Stimulated activated CD4-positive, alpha-beta T cell treated with anti-CD3 and anti-CD28 coated beads, Interleukin-1b, Interleukin-23, amount 100 ng/mL, for 4 hours (primary cell): ENCODE data around the gene ARHGEF10L.

ENCODE experiments used
- DNase-seq, 2 donors: peaks; one replicate each; pipeline ENCODE4 v3.0.0-alpha.2; 2020; ENCODE audit warnings: low read depth in 2 of 2

The ARHGEF10L gene

GRCh38 chr1:17674726-17675500 lies 135.4 kb downstream of the ARHGEF10L start:
- DNase-seq = no peak

GRCh38 chr1:17675744-17676143 lies 136.2 kb downstream of the ARHGEF10L start:
- DNase-seq = no peak

GRCh38 chr1:17676387-17677060 lies 137.0 kb downstream of the ARHGEF10L start:
- no peak for DNase-seq

GRCh38 chr1:17678011-17678410 lies 138.5 kb downstream of the ARHGEF10L start:
- no peak for DNase-seq

- DNase-seq = no peak
Measured at GRCh38 chr1:17679856-17680255, 140.4 kb downstream of the ARHGEF10L start.

- DNase-seq = no peak
Measured at GRCh38 chr1:17680308-17680707, 140.8 kb downstream of the ARHGEF10L start.

GRCh38 chr1:17682400-17682799 lies 142.9 kb downstream of the ARHGEF10L start:
- no peak for DNase-seq

- DNase-seq = no peak
Measured at GRCh38 chr1:17683598-17683997, 144.1 kb downstream of the ARHGEF10L start.

GRCh38 chr1:17684810-17685209 lies 145.3 kb downstream of the ARHGEF10L start:
- no peak for DNase-seq

- no peak for DNase-seq
Measured at GRCh38 chr1:17686258-17686657, 146.8 kb downstream of the ARHGEF10L start.

- no peak for DNase-seq
Measured at GRCh38 chr1:17687145-17687544, 147.6 kb downstream of the ARHGEF10L start.

- no peak for DNase-seq
Measured at GRCh38 chr1:17688217-17688810, 148.8 kb downstream of the ARHGEF10L start.

- DNase-seq = no peak
Measured at GRCh38 chr1:17689011-17689410, 149.5 kb downstream of the ARHGEF10L start.

- no peak for DNase-seq
Measured at GRCh38 chr1:17690906-17691634, 151.6 kb downstream of the ARHGEF10L start.

- DNase-seq = no peak
Measured at GRCh38 chr1:17692645-17693044, 153.1 kb downstream of the ARHGEF10L start.

GRCh38 chr1:17696417-17697301 lies 157.2 kb downstream of the ARHGEF10L start:
- DNase-seq = no peak

- DNase-seq = no peak
Measured at GRCh38 chr1:17697458-17697857, 158.0 kb downstream of the ARHGEF10L start.

GRCh38 chr1:17699581-17699980 lies 160.1 kb downstream of the ARHGEF10L start:
- no peak for DNase-seq

- DNase-seq = no peak
Measured at GRCh38 chr1:17700945-17701810, 161.7 kb downstream of the ARHGEF10L start.

GRCh38 chr1:17704176-17704575 lies 164.7 kb downstream of the ARHGEF10L start:
- no peak for DNase-seq
